Measurements from ENCODE around the gene GPD2.

DNA sequence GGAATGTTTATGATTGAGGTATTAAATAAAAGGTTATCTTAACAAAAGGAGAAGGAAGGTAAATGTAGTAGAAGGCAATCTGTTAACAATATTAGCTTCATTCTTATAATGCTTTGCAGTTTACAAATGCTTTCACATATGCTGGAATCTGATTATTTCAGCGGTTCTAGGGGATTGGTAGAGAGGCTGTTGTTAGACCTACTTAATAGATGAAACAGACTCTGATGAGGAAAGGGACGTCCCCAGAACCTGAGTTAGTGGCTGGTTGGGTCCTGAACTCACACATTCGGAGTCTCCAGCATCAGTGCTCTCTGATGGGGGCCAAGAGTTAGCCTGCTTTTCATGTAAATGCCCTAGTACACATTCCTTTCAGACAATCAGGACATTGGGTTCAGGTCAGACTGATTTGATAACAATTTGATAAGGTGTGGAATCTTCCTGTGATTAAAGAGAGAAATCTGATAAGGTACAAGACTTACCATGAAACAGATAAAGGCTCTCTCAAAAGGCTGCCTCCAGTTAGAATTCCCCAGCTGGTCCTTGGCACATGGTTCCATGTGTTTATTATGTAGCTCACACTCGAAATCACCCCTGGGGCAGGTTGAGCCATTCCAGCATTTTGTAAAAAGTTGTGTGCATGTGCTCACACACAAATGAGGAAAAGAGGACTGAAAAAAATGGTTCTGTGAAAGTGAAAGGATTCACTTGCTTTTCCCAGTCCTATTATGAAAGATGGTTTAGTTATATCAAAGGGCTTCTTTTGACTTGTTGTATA, 103.1 kb downstream of the GPD2 start:
- no peak for TF ChIP-seq EZH2 (IDR thresholded peaks at IDR 0.05; ENCODE audit: borderline replicate concordance, insufficient read depth, low read length, poor library complexity, severe bottlenecking)
- TF ChIP-seq, protein P1, sequence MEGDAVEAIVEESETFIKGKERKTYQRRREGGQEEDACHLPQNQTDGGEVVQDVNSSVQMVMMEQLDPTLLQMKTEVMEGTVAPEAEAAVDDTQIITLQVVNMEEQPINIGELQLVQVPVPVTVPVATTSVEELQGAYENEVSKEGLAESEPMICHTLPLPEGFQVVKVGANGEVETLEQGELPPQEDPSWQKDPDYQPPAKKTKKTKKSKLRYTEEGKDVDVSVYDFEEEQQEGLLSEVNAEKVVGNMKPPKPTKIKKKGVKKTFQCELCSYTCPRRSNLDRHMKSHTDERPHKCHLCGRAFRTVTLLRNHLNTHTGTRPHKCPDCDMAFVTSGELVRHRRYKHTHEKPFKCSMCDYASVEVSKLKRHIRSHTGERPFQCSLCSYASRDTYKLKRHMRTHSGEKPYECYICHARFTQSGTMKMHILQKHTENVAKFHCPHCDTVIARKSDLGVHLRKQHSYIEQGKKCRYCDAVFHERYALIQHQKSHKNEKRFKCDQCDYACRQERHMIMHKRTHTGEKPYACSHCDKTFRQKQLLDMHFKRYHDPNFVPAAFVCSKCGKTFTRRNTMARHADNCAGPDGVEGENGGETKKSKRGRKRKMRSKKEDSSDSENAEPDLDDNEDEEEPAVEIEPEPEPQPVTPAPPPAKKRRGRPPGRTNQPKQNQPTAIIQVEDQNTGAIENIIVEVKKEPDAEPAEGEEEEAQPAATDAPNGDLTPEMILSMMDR (IDR thresholded peaks at IDR 0.05; ENCODE audit: poor library complexity, severe bottlenecking), result no peak
- TF ChIP-seq TAF1 (IDR thresholded peaks at IDR 0.05; ENCODE audit: low read depth), result no peak
- no peak for TF ChIP-seq EP300 (conservative IDR thresholded peaks at IDR 0.05; ENCODE audit: poor library complexity, severe bottlenecking)
- TF ChIP-seq, protein P2, sequence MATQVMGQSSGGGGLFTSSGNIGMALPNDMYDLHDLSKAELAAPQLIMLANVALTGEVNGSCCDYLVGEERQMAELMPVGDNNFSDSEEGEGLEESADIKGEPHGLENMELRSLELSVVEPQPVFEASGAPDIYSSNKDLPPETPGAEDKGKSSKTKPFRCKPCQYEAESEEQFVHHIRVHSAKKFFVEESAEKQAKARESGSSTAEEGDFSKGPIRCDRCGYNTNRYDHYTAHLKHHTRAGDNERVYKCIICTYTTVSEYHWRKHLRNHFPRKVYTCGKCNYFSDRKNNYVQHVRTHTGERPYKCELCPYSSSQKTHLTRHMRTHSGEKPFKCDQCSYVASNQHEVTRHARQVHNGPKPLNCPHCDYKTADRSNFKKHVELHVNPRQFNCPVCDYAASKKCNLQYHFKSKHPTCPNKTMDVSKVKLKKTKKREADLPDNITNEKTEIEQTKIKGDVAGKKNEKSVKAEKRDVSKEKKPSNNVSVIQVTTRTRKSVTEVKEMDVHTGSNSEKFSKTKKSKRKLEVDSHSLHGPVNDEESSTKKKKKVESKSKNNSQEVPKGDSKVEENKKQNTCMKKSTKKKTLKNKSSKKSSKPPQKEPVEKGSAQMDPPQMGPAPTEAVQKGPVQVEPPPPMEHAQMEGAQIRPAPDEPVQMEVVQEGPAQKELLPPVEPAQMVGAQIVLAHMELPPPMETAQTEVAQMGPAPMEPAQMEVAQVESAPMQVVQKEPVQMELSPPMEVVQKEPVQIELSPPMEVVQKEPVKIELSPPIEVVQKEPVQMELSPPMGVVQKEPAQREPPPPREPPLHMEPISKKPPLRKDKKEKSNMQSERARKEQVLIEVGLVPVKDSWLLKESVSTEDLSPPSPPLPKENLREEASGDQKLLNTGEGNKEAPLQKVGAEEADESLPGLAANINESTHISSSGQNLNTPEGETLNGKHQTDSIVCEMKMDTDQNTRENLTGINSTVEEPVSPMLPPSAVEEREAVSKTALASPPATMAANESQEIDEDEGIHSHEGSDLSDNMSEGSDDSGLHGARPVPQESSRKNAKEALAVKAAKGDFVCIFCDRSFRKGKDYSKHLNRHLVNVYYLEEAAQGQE (IDR thresholded peaks at IDR 0.05; ENCODE audit: borderline replicate concordance), result no peak
- no peak for TF ChIP-seq MXI1 (conservative IDR thresholded peaks at IDR 0.05; ENCODE audit: poor library complexity, severe bottlenecking)
